MM.1S (cell line): ENCODE measurements around the gene LRRC61.

Experiments
- DNase-seq: peaks from one replicate; pipeline ENCODE4 v3.0.0-alpha.2; 2015
- H2AFZ ChIP-seq: fragments of 300-600 bp; sonication (generic); 2 replicates; pipeline ENCODE4 v1.6.0; 2016; ENCODE audit warnings: antibody characterized with exemption, low read length
- H3F3A ChIP-seq: fragments of 300-600 bp; sonication (generic); 2 replicates; pipeline ENCODE4 v1.6.1; 2016; ENCODE audit warnings: mild to moderate bottlenecking, antibody characterized with exemption, low read length, moderate library complexity, mixed read lengths; ENCODE audit not compliant: insufficient read depth
- H3K27ac ChIP-seq: fragments of 300-600 bp; sonication (generic); 2 replicates; pipeline ENCODE4 v1.5.1; 2016; ENCODE audit warnings: mild to moderate bottlenecking, low read length
- H3K27me3 ChIP-seq: fragments of 300-600 bp; sonication (generic); replicated peaks from 2 replicates; pipeline ENCODE4 v1.6.0; 2016; ENCODE audit warnings: low read length; ENCODE audit not compliant: insufficient read depth
- H3K36me3 ChIP-seq: fragments of 300-600 bp; sonication (generic); replicated peaks from 2 replicates; pipeline ENCODE4 v1.6.1; 2016; ENCODE audit warnings: mild to moderate bottlenecking, low read length, mixed read lengths; ENCODE audit not compliant: insufficient read depth
- H3K4me1 ChIP-seq: fragments of 300-600 bp; sonication (generic); 2 replicates; pipeline ENCODE4 v1.6.1; 2016; ENCODE audit warnings: low read length, mixed read lengths
- H3K4me2 ChIP-seq: fragments of 300-600 bp; sonication (generic); 2 replicates; pipeline ENCODE4 v1.6.0; 2016; ENCODE audit warnings: low read depth, low read length
- H3K4me3 ChIP-seq: fragments of 300-600 bp; sonication (generic); 2 replicates; pipeline ENCODE4 v1.5.1; 2016; ENCODE audit warnings: low read length, mixed read lengths
- H3K79me2 ChIP-seq: fragments of 300-600 bp; sonication (generic); 2 replicates; pipeline ENCODE4 v1.6.1; 2016; ENCODE audit warnings: mixed run types, low read length, mixed read lengths
- H3K9ac ChIP-seq: fragments of 300-600 bp; sonication (generic); 2 replicates; pipeline ENCODE4 v1.6.1; 2016; ENCODE audit warnings: low read length, mixed read lengths
- H3K9me2 ChIP-seq: fragments of 300-600 bp; sonication (generic); replicated peaks from 2 replicates; pipeline ENCODE4 v1.6.1; 2016; ENCODE audit warnings: mild to moderate bottlenecking, low read length, mixed read lengths; ENCODE audit not compliant: insufficient read depth
- H3K9me3 ChIP-seq: fragments of 300-600 bp; sonication (generic); replicated peaks from 2 replicates; pipeline ENCODE4 v1.6.1; 2016; ENCODE audit warnings: mild to moderate bottlenecking, low read length, mixed read lengths; ENCODE audit not compliant: insufficient read depth
- H4K20me1 ChIP-seq: fragments of 300-600 bp; sonication (generic); 2 replicates; pipeline ENCODE4 v1.6.1; 2016; ENCODE audit warnings: mild to moderate bottlenecking, low read length, moderate library complexity, mixed read lengths; ENCODE audit not compliant: insufficient read depth
- EZH2 ChIP-seq: fragments of 300-600 bp; sonication (generic); optimal IDR thresholded peaks from 2 replicates; pipeline ENCODE3; 2017; ENCODE audit warnings: low read depth, mild to moderate bottlenecking, antibody characterized with exemption, low read length, mixed read lengths
- EZH2phosphoT487 ChIP-seq: fragments of 300-600 bp; sonication (generic); IDR thresholded peaks from 2 replicates; pipeline ENCODE4 v1.6.1; 2018; ENCODE audit warnings: antibody characterized with exemption, low read length
- TF ChIP-seq, protein P1 (sequence below): fragments of 300-600 bp; sonication (generic); IDR thresholded peaks from 2 replicates; pipeline ENCODE4 v1.5.1; 2016; ENCODE audit warnings: antibody characterized with exemption, low read length, mixed read lengths

Gene LRRC61

DNA sequence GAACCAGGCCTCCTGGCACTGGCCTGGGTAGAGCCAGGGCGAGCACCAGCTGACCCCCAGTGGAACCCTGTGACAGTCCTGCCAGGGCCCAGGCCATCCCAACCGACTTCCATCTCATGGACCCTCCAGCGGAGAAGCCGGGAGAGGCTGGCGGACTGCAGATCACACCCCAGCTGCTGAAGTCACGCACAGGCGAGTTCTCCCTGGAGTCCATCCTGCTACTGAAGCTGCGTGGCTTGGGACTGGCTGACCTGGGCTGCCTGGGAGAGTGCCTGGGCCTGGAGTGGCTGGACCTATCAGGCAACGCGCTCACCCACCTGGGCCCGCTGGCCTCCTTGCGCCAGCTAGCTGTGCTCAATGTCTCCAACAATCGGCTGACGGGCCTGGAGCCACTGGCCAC lies 13.6 kb downstream of the LRRC61 start:
- Histone ChIP-seq H3K79me2 (no peaks in the 10 kb centered on the region), H4K20me1 (no peaks in the 10 kb centered on the region), H3K4me2 (no peak overlapping the region), H3K9me3 (no peaks in the 10 kb centered on the region), H3K4me3 (no peak overlapping the region), H3K9ac (no peak overlapping the region), H3K36me3 (no peaks in the 10 kb centered on the region), H3K4me1 (no peaks in the 10 kb centered on the region), H2AFZ (no peak overlapping the region), H3F3A (no peaks in the 10 kb centered on the region), H3K9me2 (no peaks in the 10 kb centered on the region), H3K27me3 (0 out of 2 replicates have a peak, but pooled peaks cover 2% of the 10 kb centered on the region), H3K27ac (no peak overlapping the region)
- TF ChIP-seq EZH2: no peak
- no peak for DNase-seq

DNA sequence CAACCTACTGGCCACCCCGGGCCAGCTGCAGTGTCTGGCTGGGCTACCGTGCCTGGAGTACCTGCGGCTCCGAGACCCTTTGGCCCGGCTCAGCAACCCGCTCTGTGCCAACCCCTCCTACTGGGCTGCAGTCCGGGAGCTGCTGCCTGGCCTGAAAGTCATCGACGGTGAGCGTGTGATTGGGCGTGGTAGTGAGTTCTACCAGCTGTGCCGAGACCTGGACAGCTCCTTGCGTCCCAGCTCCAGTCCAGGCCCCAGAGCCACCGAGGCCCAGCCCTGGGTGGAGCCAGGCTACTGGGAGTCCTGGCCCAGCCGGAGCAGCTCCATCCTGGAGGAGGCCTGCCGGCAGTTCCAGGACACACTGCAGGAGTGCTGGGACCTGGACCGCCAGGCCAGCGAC lies 14.0 kb downstream of the LRRC61 start:
- Histone ChIP-seq H2AFZ (no peak overlapping the region), H3K9ac (no peak overlapping the region), H3K27ac (no peak overlapping the region), H4K20me1 (no peaks in the 10 kb centered on the region), H3K4me2 (no peak overlapping the region), H3K36me3 (no peaks in the 10 kb centered on the region), H3K79me2 (no peaks in the 10 kb centered on the region), H3K9me3 (no peaks in the 10 kb centered on the region), H3K4me1 (no peaks in the 10 kb centered on the region), H3K4me3 (no peak overlapping the region), H3K27me3 (peaks cover 2% of the 10 kb centered on the region; the same call in 1 of the 2 replicates), H3K9me2 (no peaks in the 10 kb centered on the region), H3F3A (no peaks in the 10 kb centered on the region)
- no peak for TF ChIP-seq EZH2
- no peak for TF ChIP-seq EZH2phosphoT487
- TF ChIP-seq, protein P1, sequence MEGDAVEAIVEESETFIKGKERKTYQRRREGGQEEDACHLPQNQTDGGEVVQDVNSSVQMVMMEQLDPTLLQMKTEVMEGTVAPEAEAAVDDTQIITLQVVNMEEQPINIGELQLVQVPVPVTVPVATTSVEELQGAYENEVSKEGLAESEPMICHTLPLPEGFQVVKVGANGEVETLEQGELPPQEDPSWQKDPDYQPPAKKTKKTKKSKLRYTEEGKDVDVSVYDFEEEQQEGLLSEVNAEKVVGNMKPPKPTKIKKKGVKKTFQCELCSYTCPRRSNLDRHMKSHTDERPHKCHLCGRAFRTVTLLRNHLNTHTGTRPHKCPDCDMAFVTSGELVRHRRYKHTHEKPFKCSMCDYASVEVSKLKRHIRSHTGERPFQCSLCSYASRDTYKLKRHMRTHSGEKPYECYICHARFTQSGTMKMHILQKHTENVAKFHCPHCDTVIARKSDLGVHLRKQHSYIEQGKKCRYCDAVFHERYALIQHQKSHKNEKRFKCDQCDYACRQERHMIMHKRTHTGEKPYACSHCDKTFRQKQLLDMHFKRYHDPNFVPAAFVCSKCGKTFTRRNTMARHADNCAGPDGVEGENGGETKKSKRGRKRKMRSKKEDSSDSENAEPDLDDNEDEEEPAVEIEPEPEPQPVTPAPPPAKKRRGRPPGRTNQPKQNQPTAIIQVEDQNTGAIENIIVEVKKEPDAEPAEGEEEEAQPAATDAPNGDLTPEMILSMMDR: no peak
- no peak for DNase-seq

DNA sequence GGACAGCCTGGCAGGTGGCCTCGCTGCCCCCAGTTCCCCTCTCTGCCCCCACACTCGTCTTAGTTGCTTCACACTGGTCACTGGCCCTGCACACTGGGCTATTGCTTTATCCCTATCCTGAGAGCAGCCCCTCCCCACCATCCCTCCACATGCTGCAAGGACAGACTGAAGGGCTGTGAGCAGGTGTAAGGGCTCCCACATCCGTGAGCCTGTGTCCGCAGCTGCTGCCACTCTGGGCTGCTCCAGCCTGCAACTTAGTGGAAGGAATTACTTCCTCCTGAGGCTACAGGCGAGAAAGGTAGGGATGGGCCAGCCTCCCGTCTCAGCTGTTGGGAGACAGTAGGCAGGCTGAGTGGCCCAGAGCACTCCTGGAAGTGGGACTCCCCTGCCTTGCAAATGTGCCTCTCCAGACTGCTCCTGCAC lies 14.5 kb downstream of the LRRC61 start:
- no peaks in the 10 kb centered on the region for H3K4me1 ChIP-seq
- no peak for DNase-seq
- no peaks in the 10 kb centered on the region for H3K36me3 ChIP-seq
- TF ChIP-seq EZH2phosphoT487: no peak
- no peak for TF ChIP-seq EZH2
- TF ChIP-seq, protein P1: no peak
- H3K4me3 ChIP-seq: no peak overlapping the region
- H3K27me3 ChIP-seq: peaks cover 2% of the 10 kb centered on the region; the same call in 1 of the 2 replicates
- H3K4me2 ChIP-seq: no peak overlapping the region
- H2AFZ ChIP-seq: no peak overlapping the region
- H3K9ac ChIP-seq: no peak overlapping the region
- no peaks in the 10 kb centered on the region for H3K79me2 ChIP-seq
- H3K9me3 ChIP-seq: no peaks in the 10 kb centered on the region
- H4K20me1 ChIP-seq: no peaks in the 10 kb centered on the region
- H3K9me2 ChIP-seq: no peaks in the 10 kb centered on the region
- no peaks in the 10 kb centered on the region for H3F3A ChIP-seq
- H3K27ac ChIP-seq: no peak overlapping the region

DNA sequence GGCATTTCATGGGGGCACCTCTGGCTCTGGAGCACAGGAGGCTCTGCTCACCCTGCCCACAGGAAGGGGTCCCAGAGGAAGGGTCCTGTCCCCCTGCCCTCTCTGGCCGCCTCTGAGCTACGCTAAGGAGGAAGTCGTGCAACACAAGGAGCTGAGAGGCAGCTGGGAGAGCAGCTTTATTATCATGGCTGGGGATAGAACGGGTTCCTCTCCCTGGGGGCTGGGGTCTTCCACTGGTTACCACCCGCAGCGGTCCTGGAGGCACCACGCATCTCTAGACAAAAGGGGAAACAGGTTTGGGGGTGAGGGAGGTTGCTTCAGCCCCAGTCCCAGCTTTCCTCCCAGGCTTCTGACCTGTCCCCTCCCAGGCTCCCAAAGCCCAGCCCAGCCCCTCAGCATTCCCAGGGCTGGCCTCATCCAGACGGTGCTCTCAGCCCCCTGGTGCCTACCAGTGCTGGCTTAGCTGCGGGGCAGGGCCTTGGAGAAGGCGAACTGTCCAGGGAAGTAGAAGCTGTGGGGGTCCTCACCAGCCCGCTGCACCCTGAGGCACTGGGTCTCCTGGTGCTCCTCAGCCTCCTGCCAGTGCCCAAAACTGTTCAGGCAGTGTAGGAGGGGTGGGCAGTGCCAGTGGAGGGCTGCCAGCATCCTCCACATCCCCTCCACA lies 15.1 kb downstream of the LRRC61 start:
- Histone ChIP-seq H4K20me1 (no peaks in the 10 kb centered on the region), H2AFZ (no peak overlapping the region), H3K36me3 (no peaks in the 10 kb centered on the region), H3K4me3 (no peak overlapping the region), H3K9me2 (no peaks in the 10 kb centered on the region), H3K9me3 (no peaks in the 10 kb centered on the region), H3F3A (no peaks in the 10 kb centered on the region), H3K27ac (no peak overlapping the region), H3K4me1 (no peaks in the 10 kb centered on the region), H3K9ac (no peak overlapping the region), H3K4me2 (no peak overlapping the region), H3K79me2 (no peaks in the 10 kb centered on the region), H3K27me3 (peaks cover 2% of the 10 kb centered on the region; the same call in 1 of the 2 replicates)
- TF ChIP-seq EZH2phosphoT487 (no peak), EZH2 (no peak)
- TF ChIP-seq, protein P1: no peak
- DNase-seq: no peak
